Fibroblast of skin of back (primary cell): ENCODE measurements around the gene ENOSF1. TPM values are rescaled to one million over a fixed set of nuclear protein-coding genes. Genes with fewer than 3 reads are reported as not detected.
"Not testable (repeated sequence)": the region's sequence is repeated elsewhere in the genome, so short reads cannot be mapped to it uniquely, and the experiment has no call there.

Experiments
- DNase-seq: peaks from one replicate; pipeline ENCODE4 v3.0.0-alpha.2; 2013
- polyA plus RNA-seq, 2 experiments: library from polyadenylated mRNA; unstranded; fragments of 120-200 nt; gene quantifications; one replicate each; pipeline ENCODE4 v1.2.1, GENCODE V29; 2013; ENCODE audit not compliant: insufficient read length in 2 of 2

The ENOSF1 gene, protein sequence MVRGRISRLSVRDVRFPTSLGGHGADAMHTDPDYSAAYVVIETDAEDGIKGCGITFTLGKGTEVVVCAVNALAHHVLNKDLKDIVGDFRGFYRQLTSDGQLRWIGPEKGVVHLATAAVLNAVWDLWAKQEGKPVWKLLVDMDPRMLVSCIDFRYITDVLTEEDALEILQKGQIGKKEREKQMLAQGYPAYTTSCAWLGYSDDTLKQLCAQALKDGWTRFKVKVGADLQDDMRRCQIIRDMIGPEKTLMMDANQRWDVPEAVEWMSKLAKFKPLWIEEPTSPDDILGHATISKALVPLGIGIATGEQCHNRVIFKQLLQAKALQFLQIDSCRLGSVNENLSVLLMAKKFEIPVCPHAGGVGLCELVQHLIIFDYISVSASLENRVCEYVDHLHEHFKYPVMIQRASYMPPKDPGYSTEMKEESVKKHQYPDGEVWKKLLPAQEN
- polyA plus RNA-seq (2013, experiment 1 of 2; ENCODE audit: insufficient read length): 13.1 TPM
- polyA plus RNA-seq (2013, experiment 2 of 2; ENCODE audit: insufficient read length): 8.2 TPM

DNA sequence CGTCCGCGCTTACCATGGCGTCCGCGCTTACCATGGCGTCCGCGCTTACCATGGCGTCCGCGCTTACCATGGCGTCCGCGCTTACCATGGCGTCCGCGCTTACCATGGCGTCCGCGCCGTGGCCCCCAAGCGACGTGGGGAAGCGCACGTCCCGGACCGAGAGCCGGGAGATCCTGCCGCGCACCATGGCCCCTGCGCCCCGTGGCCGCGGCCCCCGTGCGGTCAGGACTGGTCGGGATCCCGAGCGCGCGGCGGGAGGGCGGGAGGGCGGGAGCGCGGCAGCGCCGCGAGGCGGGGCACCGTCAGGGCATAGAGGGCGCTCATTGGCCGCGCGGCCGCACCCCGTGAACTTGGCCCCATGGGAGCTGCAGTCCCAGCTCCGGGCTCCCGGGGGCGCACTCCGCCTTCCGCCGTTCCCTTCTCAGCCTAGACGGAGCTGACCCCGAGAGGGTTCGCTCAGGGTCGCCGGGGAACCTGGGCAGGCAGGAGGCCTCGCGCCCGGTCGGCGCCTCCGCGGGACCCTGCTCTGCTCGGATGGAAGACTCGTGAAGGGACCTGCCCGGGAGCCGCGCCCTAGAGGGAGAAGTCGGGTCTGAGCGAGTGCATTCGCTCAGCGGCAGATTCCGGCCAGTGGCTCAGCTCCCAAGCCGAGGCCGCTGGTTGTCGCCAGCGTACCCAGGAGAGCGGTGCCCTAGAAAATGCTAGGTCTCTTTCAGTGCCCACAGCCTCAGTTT is at the start of gene ENOSF1:
ENOSF1 (minus strand) TSS at position 230 of the 734 bp plus-strand sequence; CDS start at position 187, 43 bp downstream.
- peak; percentile 86 for DNase-seq

DNA sequence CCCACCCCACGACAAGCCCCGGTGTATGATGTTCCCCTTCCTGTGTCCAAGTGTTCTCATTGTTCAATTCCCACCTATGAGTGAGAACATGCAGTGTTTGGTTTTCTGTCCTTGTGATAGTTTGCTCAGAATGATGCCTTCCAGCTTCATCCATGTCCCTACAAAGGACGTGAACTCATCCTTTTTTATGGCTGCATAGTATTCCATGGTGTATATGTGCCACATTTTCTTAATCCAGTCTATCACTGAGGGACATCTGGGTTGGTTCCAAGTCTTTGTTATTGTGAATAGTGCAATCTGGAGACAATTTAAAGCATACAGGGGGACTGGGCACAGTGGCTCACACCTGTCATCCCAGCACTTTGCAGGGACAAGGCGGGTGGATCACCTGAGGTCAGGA is 47.4 kb upstream of the ENOSF1 start:
- not testable (repeated sequence) for DNase-seq

DNA sequence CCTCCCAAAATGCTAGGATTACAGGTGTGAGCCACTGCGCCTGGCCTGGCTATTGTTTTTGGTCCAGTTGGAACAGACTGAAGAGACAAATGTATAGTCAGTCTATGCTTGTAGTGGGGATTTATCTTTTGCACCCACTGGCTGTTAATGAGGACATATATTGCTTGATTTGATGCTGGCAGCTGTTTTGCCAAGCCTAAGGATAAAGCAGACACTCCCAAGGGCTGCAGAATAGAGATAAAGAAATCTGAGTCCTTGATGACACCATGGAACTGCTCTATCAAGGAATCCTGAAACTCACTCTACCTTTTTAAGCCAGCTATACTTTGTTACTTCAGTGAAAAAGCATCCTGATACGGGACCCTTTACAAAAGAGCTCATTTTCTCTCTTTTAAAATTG is 43.1 kb upstream of the ENOSF1 start:
- no peak for DNase-seq

DNA sequence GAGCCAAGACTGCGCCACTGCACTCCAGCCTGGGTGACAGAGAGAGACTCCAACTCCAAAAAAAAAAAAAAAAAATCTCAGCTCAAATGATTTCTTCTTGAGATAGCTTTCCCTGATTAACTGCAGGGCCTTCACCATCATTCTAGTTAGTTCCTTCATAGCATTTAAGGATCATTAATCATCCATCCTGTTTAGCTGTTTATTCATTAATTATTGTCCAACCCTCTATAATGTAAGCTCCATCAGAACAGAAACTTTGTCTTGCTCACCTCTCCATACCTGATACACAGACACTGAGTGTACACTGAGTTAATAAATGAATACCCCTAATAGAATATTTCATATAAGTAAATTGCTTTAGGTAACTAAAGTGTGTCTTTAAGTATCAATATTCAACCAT is 42.2 kb upstream of the ENOSF1 start:
- no peak for DNase-seq

DNA sequence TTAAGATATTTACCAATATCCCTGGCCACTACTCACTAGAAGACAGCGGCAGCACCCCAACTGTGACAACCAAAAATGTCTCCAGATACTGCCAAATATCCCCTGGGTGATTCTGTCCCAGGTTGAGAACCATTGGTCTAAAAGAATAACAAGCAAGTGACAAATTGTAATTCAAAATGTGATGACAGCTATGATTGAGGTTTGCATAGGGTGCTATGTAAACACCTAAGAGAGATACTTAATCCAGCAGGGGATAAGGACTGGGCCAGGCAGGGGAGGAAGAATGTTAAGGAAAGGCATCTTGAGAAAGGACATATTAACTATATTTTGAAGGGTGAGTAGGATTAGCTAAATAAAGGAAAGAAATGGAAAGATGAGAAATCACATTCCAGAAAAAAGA is 38.0 kb upstream of the ENOSF1 start:
- no peak for DNase-seq

DNA sequence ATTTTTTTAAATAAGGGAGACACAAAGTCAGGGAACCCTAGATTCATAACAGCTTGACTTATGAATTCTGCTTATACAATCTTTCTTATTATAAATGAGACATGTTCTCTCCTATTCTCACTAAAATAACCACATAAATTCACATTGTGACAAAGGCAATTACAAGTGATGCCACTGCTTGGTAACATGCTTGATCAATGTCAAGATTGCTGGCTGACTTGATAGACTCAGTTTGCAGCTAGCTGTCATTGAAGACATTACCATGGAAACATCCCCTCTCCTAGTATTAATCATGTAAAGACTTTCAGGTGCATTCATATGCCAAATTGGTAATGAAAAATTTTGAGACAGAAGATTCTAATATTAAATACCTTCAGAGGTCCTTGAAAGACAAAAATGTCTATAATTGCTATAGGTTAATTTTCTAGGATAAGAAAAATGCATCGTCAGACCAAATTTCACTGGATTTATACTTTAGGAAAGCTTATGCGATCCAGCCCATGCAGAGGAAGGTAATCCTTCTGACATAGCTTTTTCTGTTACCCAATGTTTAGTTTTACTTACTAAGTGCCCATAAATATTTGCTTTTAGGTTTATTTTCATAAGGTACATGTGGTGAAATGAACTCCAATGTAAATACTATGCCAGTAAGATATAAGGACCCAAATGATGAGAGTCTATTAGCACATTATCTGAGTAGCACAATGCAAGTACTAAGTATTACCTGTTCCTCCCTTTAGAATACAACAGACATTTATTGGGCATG is 32.6 kb upstream of the ENOSF1 start:
- DNase-seq: no peak

DNA sequence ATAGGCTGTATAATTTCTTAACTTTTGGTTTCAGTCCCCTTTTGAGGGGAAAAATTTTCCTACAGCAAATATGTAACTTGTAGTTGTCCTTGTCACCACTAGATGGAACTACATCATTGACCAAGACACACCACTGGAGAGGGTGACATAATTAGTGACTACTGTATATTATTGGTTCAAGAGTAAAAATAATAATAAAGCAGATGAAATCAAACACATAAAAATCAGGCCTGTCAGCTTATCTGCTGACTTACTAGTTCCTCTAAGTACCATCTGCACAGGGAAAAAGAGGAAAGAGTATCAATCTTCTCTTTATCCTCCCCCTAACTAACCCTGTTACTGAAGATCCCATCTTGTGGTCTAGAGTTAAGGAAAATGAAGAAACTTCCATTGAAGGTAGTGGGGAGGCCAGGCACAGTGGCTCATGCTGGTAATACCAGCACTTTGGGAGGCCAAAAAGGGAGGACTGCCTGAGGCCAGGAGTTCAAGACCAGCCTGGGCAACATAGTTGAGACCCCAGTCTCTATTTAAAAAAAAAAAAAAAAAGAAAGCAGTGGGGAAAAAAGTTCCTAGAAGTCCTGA is 29.6 kb upstream of the ENOSF1 start:
- DNase-seq: peak; percentile 46

DNA sequence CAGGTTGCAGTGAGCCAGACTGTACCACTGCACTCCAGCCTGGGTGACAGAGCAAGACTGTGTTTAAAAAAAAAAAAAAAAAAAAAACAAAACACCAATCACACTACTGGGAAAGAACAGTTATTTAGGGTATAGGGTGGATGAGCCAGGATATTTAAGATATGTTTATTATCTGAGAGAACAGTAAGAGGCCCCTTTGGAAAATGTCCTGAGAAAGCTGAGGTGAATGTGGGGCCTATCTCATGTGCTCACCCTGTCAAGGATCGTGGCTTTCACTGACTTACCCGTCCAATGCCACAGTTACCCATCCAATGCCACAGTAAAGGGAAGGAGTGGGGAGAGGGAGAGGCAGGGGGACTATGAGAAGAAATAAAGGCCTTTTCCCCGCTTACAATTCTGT is 19.9 kb upstream of the ENOSF1 start:
- DNase-seq: no peak

DNA sequence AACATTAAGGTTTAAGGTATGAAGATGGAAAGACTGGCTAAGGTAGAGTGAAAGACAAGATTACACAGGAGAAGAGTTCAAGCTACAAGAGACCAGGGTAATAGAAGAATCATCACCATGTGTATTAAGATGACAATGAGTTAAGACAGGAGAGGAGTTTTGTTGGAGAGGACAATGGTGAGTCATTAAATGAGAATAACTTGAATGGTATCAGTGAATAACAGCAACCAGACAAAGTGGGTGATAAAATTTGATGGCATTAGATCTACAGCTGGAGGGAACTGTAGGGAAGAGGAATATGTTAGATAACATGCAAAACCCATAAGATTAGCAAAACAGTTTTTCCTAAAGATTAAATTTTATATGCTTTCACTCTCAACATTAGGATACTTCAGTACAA is 18.8 kb upstream of the ENOSF1 start:
- no peak for DNase-seq

DNA sequence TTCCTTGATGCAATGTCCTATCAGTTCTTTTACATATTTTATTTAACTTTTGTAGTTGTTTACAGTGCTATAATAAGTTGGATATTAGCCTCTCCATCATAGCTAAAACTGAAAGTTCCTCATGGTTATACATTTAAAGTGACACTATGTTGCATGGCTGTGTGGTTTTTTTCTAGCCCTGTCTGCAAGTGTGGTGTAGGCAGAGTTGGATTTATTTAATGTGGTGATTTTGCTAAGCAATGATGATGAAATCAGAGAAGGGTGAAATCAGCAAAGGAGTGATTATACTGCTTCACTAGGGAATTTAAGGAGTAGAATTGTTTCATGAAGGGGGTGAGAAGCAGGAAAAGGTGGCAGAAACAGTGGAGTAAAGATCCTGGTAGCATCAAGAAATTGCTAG is 18.3 kb upstream of the ENOSF1 start:
- DNase-seq: no peak

DNA sequence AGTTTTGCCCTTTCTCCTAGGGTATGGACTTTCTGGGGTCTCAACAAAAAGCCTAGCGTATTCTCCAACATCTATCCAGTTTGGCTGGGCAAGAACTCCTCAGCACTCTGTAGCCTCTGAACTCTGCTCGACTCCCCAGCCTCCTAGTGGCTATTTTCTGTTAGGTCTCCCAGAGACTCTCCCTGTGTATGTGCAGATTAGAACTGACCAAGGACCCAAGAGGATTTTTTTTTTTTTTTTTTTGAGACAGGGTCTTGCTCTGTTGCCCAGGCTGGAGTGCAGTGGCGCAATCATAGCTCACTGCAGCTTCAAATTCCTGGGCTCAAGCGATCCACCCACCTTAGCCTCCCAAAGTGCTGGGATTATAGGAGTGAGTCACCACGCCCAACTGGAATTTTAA is 17.7 kb upstream of the ENOSF1 start:
- not testable (repeated sequence) for DNase-seq

DNA sequence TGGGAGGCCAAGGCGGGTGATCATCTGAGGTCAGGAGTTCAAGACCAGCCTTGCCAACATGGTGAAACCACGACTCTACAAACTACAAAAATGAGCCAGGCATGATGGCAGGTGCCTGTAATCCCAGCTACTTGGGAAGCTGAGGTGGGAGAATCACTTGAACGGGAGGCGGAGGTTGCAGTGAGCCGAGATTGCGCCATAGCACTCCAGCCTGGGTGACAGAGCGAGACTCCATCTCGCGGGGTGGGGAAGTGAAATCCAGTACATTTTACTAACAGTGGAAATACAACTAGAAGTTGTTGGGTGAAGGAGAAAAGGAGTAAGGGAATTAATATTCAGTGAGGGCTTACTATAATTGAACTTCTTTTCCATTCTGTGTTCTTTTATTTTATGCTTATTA is 13.2 kb upstream of the ENOSF1 start:
- no peak for DNase-seq

DNA sequence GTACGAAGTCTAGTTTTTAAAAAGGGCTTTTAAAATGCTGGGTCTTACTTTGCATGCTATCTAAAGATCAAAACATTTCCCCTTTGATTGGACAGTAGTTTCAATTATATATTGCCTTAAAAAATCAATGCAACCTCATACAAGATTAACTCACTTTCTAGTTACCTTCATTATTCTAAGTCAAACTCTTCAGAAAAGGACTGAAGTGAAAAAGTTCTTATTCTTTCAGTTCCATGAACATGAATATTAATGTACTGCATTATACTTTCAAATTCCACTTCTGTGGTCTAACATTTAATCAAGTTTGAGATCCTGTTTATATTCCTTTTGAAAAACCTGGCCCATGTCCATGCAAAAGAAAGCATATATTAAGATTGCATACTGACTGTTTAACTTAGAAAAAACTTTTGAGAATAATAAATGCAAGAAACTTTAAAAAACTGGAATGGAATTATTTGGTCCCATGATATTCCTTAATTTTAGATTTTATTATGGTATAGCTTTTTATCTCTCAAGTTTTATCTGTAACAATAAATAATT is 11.2 kb upstream of the ENOSF1 start:
- DNase-seq: no peak

DNA sequence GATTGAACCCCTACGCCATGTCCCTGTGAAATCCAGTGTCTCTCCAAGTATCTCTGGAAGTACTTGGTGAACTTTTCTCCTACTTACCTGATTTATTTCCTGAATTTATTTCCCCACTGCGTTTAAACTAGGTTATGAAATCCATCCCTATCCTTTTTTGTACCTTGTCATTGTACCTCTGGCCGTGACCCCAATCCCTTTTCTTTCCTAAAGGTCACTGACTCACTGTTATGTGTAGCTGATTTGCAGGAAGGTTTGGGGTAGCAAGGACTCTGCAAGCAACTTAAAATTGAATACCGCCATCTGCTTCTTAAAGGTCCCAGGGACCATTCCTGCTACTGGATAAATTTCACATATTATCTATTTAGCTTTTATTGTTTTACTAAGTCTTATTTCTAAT is 4.6 kb upstream of the ENOSF1 start:
- DNase-seq: no peak

DNA sequence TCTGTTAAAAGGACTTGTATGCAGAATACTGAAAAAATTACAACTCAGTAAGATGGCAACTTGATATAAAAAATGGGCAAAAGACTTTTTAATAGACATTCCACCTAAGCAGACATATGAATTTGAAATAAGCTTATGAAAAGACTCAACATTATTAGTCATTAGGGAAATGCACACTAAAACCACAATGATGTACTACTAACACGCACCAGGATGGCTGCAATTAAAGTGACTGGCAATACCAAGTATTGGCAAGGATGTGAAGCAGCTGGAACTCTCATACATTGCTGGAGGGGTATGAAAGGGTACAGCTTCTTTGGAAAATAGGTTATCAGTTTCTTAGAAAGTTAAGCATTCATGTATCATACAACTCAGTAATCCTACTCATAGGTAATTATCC is 3.2 kb upstream of the ENOSF1 start:
- peak; percentile 80 for DNase-seq

DNA sequence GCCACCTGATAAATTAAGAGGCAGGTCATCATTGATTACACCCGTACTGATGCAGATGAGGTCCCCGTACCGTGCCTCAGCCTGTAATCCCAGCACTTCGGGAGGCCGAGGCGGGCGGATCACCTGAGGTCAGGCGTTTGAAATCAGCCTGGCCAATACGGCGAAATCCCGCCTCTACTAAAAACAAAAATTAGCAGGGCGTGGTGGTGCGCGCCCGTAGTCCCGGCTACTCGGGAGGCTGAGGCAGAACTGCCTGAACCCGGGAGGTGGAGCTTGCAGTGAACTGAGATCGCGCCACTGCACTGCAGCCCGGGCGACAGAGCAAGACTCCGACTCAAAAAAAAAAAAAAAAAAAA is 683 bp upstream of the ENOSF1 start:
- DNase-seq: no peak

DNA sequence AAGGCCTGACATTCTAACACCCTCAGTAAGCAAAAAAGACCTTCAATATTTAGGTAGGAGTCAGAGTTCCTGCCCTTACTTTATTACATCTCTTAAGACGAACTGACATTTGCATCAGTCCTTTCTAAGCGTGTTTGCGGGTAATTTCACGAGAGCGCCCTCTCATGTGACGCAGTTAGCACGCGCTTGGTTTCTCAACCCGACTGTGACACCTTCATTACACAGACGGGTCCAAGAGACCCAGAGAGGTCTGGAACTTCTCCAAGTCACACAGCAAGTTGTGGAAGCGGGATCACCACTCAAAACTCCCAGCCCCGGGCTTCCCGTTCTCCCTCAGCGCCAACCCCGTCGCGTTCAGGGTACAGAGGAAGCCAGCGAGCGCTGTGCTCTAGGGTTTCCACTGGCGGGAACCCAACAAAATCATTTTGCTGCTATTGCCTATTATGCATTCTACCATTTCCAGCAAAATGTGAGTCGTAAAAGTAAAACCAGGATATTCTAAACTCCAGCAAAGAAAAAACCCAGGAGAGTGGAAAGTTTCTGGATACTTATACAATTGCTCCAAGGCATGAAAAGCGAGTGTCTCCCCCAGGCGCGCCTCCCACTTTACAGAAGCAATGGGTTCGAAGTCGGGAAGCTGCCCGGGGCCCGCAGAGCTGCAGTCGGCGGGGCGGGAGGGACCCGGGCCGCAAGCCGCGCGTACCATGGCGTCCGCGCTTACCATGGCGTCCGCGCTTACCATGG is 601 bp downstream of the ENOSF1 start:
- DNase-seq: peak; percentile 74

DNA sequence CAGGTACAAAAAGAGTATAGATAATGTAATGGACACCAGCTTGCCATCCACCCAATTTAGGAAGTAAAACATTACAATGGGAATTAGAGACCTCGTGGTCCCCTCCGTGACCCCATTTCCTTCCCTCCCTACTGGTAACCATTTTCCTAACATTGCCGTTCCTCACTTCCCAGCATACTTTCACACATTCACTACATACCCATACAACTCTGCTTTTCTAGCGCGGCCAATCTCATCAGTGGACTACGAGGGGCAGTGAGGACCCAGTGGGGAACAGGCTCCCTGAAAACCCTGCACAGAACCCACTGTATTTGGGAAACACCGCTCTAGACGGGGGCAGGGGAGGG is 1.1 kb downstream of the ENOSF1 start:
- DNase-seq: peak; percentile 18

DNA sequence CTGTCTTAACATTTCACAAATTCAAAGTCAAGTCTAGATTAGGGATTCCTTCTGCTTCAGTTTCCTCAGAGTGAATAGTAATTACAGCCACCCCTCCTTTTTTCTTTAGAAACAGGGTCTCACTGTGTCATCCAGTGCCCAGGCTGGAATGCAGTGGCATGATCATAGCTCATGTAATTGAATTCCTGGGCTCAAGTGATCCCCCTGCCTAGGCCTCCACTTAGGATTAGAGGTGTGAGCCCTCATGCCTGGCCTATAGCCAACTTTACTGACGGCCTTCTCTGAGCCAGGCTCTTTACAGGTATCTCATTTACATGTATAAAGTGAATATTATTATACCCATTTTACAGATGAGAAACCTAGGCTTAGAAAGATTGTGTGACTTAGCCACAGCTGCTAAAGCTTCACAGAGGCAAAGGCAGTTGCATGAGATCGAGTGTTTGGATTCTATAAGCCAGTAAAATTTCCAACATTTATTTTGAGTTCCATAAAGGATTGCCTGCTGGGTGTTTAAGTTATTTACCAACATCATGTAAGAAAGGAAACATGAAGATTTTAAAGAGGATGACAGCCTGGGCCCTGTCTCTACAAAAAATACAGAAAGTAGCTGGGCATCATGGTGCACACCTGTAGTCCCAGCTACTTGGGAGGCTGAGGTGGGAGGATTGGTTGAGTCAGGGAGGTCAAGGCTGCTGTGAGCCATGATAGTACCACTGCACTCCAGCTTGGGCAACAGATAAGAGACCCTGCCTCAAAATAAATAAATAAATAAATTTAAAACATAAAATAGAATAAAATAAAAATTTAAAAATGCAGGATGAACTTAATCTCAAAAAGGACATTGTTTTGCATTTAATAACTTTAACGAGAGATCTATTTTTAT is 1.8 kb downstream of the ENOSF1 start:
- DNase-seq: no peak

DNA sequence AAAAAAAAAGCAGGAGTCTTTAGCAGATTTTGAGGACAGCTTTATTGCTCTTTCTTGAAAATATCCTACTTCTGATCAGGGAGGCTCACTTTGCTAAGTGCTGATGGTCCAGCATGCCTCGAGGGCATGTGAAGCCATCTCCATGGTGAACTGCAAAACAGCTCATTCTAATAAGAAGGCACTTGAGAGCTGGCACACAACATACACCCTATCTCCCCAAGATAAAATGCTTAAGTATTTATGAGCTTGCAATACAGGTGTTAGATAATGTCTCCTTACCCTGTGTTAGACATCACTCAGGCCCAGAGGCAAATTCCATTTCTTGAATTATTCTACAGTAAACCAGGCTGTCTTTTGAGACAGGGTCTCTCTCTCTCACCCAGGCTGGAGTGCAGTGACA is 2.7 kb downstream of the ENOSF1 start:
- no peak for DNase-seq

DNA sequence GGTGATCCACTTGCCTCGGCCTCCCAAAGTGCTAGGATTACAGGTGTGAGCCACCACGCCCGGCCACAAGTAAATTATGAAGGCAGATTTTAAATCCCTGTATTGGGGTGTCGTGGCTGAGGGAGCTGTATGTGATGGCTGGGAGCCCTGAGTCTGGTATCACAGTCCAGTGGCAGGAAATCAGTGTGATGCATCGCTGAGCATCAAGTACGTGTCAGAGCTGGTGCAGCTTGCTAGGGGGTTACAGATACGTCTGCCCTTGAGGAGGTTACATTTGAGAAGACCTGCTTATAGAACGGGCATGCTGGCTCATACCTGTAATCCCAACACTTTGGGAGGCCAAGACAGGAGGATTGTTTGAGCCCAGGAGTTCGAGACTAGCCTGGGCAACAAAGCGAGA is 4.3 kb downstream of the ENOSF1 start:
- no peak for DNase-seq
